ENCODE measurements around the gene CALU.

DNA sequence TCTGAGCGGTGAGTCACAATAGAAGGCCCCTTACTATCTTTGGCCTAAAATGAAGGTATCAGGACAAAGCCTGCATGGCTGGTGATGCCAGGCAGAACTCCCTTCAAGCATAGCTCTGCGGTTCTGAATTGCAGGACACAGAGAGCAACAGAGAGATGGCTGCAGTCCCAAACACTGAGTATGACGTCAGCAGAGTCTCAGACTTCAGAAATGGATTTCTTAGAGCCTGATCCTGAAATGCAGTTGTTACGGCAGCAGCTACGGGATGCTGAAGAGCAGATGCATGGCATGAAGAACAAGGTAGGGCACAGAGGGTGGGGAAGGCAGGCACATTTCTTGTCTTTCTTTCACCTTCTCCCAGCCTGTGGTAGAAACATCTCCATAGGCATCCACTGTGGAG, 66.1 kb downstream of the CALU start:
- TF ChIP-seq TARDBP (IDR thresholded peaks at IDR 0.05) (no peak), SUZ12 (IDR thresholded peaks at IDR 0.05) (no peak), FOXM1 (IDR thresholded peaks at IDR 0.05; ENCODE audit: borderline replicate concordance) (no peak), HDGF (IDR thresholded peaks at IDR 0.05; ENCODE audit: borderline replicate concordance) (no peak), ARNT (IDR thresholded peaks at IDR 0.05) (no peak), FOXA1 (IDR thresholded peaks at IDR 0.05) (no peak), SP1 (IDR thresholded peaks at IDR 0.05) (no peak), NFRKB (IDR thresholded peaks at IDR 0.05) (no peak), ELF4 (IDR thresholded peaks at IDR 0.05) (no peak)
